A549 (cell line): Measurements from ENCODE around the gene STRADA. TPM values are rescaled to one million over a fixed set of nuclear protein-coding genes. Genes with fewer than 3 reads are reported as not detected.

Experiments
- ATAC-seq, 2 experiments: fragments of 200-7000 bp in 1 of 2; fragments of >200 bp in 1 of 2; cut with Nextera tagmentation in 1 of 2; cut with Tn5 transposase in 1 of 2; 3 replicates each; pipeline versions ENCODE4 v1.8.0 to v1.9.1; 2018 to 2020; ENCODE audit warnings: mild to moderate bottlenecking in 1 of 2, moderate library complexity in 1 of 2
- CTCF ChIA-PET: fragments of 300-600 bp; sonication (Branson Sonifier 250); formaldehyde crosslinking; extraction: SDS; loops from one replicate; lab custom pipeline; 2021; ENCODE audit warnings: antibody characterized with exemption, inconsistent platforms; lab: Yijun Ruan, JAX
- POLR2A ChIA-PET: fragments of 350-600 bp; formaldehyde crosslinking; extraction: SDS; loops from one replicate; lab custom pipeline; 2021; ENCODE audit warnings: antibody characterized with exemption, inconsistent platforms; lab: Yijun Ruan, JAX
- DNase-seq, 2 experiments: peaks; one replicate each; pipeline versions ENCODE4 v3.0.0 to v3.0.0-alpha.2; 2011 to 2016; ENCODE audit warnings: low read depth in 1 of 2, low spot score in 1 of 2
- FAIRE-seq: peaks from 2 replicates; lab custom pipeline; 2011; peaks lifted over from hg19 to GRCh38; lab: Jason Lieb, UNC
- H3K27ac ChIP-seq, 2 experiments: fragments of >200 bp; sonication (Bioruptor Twin); formaldehyde crosslinking; 3 replicates each; pipeline ENCODE4 v1.5.1; 2016 to 2017
- H3K4me1 ChIP-seq: fragments of >200 bp; sonication (Bioruptor Twin); formaldehyde crosslinking; 3 replicates; pipeline ENCODE4 v1.6.1; 2016
- H3K4me2 ChIP-seq: fragments of >200 bp; sonication (Bioruptor Twin); formaldehyde crosslinking; 3 replicates; pipeline ENCODE4 v1.6.1; 2016
- H3K4me3 ChIP-seq: fragments of >200 bp; sonication (Bioruptor Twin); formaldehyde crosslinking; 3 replicates; pipeline ENCODE4 v1.5.1; 2016
- H3K9me3 ChIP-seq: fragments of >200 bp; sonication (Bioruptor Twin); formaldehyde crosslinking; 3 replicates; pipeline ENCODE4 v1.6.1; 2016
- BHLHE40 ChIP-seq: IDR thresholded peaks from 2 replicates; pipeline ENCODE4 v1.6.1; 2012; ENCODE audit warnings: low read depth, low read length, inconsistent platforms
- CBX2 ChIP-seq: fragments of 200-600 bp; sonication (generic); IDR thresholded peaks from 2 replicates; pipeline ENCODE4 v1.6.1; 2016; ENCODE audit warnings: low read depth, mild to moderate bottlenecking, borderline replicate concordance
- CEBPB ChIP-seq, 2 experiments: fragments of >200 bp in 1 of 2; sonication (Bioruptor Twin) in 1 of 2; formaldehyde crosslinking in 1 of 2; IDR thresholded peaks; 2 replicates each; pipeline ENCODE4 v1.6.1; 2012 to 2016
- CHD2 ChIP-seq: fragments of 150-350 bp; IDR thresholded peaks from 2 replicates; pipeline ENCODE4 v1.6.1; 2014; ENCODE audit warnings: low read length; ENCODE audit not compliant: partially characterized antibody
- CHD4 ChIP-seq: fragments of 200-600 bp; sonication (generic); IDR thresholded peaks from 2 replicates; pipeline ENCODE4 v1.6.1; 2016; ENCODE audit warnings: antibody characterized with exemption, mild to moderate bottlenecking, borderline replicate concordance
- EHF ChIP-seq: fragments of 250-450 bp; sonication (Bioruptor Pico); IDR thresholded peaks from 2 replicates; pipeline ENCODE4 v1.5.0; 2020; ENCODE audit warnings: mild to moderate bottlenecking
- FOSB ChIP-seq: fragments of 250-450 bp; sonication (Bioruptor Pico); IDR thresholded peaks from 2 replicates; pipeline ENCODE4 v1.5.0; 2020; ENCODE audit warnings: mild to moderate bottlenecking, moderate library complexity
- GATA3 ChIP-seq: IDR thresholded peaks from 2 replicates; pipeline ENCODE4 v1.6.1; 2012; ENCODE audit warnings: borderline replicate concordance
- HEYL ChIP-seq: fragments of 250-450 bp; sonication (Bioruptor Pico); IDR thresholded peaks from 2 replicates; pipeline ENCODE4 v1.8.0; 2021; ENCODE audit warnings: mild to moderate bottlenecking, moderate library complexity
- HOXB5 ChIP-seq: fragments of 250-450 bp; sonication (Bioruptor Pico); IDR thresholded peaks from 2 replicates; pipeline ENCODE4 v1.5.0; 2020; ENCODE audit warnings: mild to moderate bottlenecking, moderate library complexity
- JUN ChIP-seq, 2 experiments: fragments of >200 bp; sonication (Bioruptor Twin); formaldehyde crosslinking; IDR thresholded peaks; 2 replicates in 1 of 2; 3 replicates in 1 of 2; pipeline ENCODE4 v1.6.1; 2016 to 2017
- KDM1A ChIP-seq: fragments of 200-600 bp; sonication (generic); IDR thresholded peaks from 2 replicates; pipeline ENCODE4 v1.6.1; 2016; ENCODE audit warnings: low read depth, mild to moderate bottlenecking
- NPAS2 ChIP-seq: fragments of 250-450 bp; sonication (Bioruptor Pico); IDR thresholded peaks from 2 replicates; pipeline ENCODE4 v1.8.0; 2022; ENCODE audit warnings: mild to moderate bottlenecking, moderate library complexity, borderline replicate concordance
- RAD21 ChIP-seq, 2 experiments: fragments of >200 bp in 1 of 2; sonication (Bioruptor Twin) in 1 of 2; formaldehyde crosslinking in 1 of 2; IDR thresholded peaks in 1 of 2; conservative IDR thresholded peaks in 1 of 2; 2 replicates in 1 of 2; 3 replicates in 1 of 2; pipeline ENCODE4 v1.6.1; 2012 to 2018; ENCODE audit warnings: inconsistent platforms in 1 of 2
- RARB ChIP-seq: fragments of 250-450 bp; sonication (Bioruptor Pico); IDR thresholded peaks from 2 replicates; pipeline ENCODE4 v1.8.0; 2021; ENCODE audit warnings: mild to moderate bottlenecking, moderate library complexity
- RNF2 ChIP-seq: fragments of 200-600 bp; sonication (generic); IDR thresholded peaks from 2 replicates; pipeline ENCODE4 v1.6.1; 2016; ENCODE audit warnings: low read depth, mild to moderate bottlenecking, antibody characterized with exemption, moderate library complexity, borderline replicate concordance
- SMC3 ChIP-seq: fragments of >200 bp; sonication (Bioruptor Twin); formaldehyde crosslinking; IDR thresholded peaks from 3 replicates; pipeline ENCODE4 v1.6.1; 2018; ENCODE audit warnings: inconsistent platforms
- TP53 ChIP-seq: fragments of 250-450 bp; sonication (Bioruptor Pico); IDR thresholded peaks from 2 replicates; pipeline ENCODE4 v1.5.0; 2021; ENCODE audit warnings: mild to moderate bottlenecking, moderate library complexity
- ZFP36 ChIP-seq: fragments of 450-650 bp; IDR thresholded peaks from 2 replicates; pipeline ENCODE4 v1.6.1; 2014; ENCODE audit warnings: borderline replicate concordance; ENCODE audit not compliant: partially characterized antibody
- ZNF302 ChIP-seq: fragments of 250-450 bp; sonication (Bioruptor Pico); IDR thresholded peaks from 2 replicates; pipeline ENCODE4 v1.9.0; 2021; ENCODE audit warnings: inconsistent platforms, mild to moderate bottlenecking, moderate library complexity
- ZSCAN20 ChIP-seq: fragments of 250-450 bp; sonication (Bioruptor Pico); IDR thresholded peaks from 2 replicates; pipeline ENCODE4 v1.8.0; 2022; ENCODE audit warnings: mild to moderate bottlenecking, moderate library complexity
- WGBS: methylation state at CpG from one replicate; pipeline ENCODE4 v1.1.6; 2017; ENCODE audit errors: missing lambda C conversion rate; 5-methylcytosine and 5-hydroxymethylcytosine counted together
- polyA minus RNA-seq: library from RNA; depleted of rRNA, polyadenylated mRNA; stranded (reverse); fragments of >200 nt; gene quantifications from 2 replicates; pipeline ENCODE4 v1.2.3, GENCODE V29; 2011; rRNA and poly(A)+ RNA removed
- polyA plus RNA-seq, 4 experiments: library from polyadenylated mRNA; depleted of rRNA in 3 of 4; stranded (reverse); fragments of >200 nt; fragmentation: RNase III in 1 of 4; extraction: RNeasy Plus Mini Kit Qiagen cat#74134 plus additional on column Dnase treatment in 1 of 4; gene quantifications; 2 replicates in 3 of 4; 3 replicates in 1 of 4; pipeline ENCODE4 v1.2.3, GENCODE V29; 2011 to 2017
- TF ChIP-seq, protein P1 (sequence below): fragments of 450-650 bp; IDR thresholded peaks from 2 replicates; pipeline ENCODE4 v1.6.1; 2014; ENCODE audit warnings: antibody characterized with exemption
- TF ChIP-seq, protein P2 (sequence below): fragments of 200-600 bp; sonication (generic); IDR thresholded peaks from 2 replicates; pipeline ENCODE4 v1.6.1; 2016; ENCODE audit warnings: antibody characterized with exemption, mild to moderate bottlenecking, moderate library complexity
- TF ChIP-seq, protein P3 (sequence below): fragments of 250-450 bp; sonication (Bioruptor Pico); IDR thresholded peaks from 2 replicates; pipeline ENCODE4 v1.5.0; 2021; ENCODE audit warnings: mild to moderate bottlenecking, moderate library complexity, borderline replicate concordance
- TF ChIP-seq, protein P4 (sequence below): IDR thresholded peaks from 2 replicates; pipeline ENCODE4 v1.6.1; 2012
- TF ChIP-seq, protein P5 (sequence below): IDR thresholded peaks from 2 replicates; pipeline ENCODE4 v1.6.1; 2012
- TF ChIP-seq, protein P6 (sequence below): fragments of >200 bp; sonication (Bioruptor Twin); formaldehyde crosslinking; IDR thresholded peaks from 3 replicates; pipeline ENCODE4 v1.5.1; 2016

STRADA gene, protein sequence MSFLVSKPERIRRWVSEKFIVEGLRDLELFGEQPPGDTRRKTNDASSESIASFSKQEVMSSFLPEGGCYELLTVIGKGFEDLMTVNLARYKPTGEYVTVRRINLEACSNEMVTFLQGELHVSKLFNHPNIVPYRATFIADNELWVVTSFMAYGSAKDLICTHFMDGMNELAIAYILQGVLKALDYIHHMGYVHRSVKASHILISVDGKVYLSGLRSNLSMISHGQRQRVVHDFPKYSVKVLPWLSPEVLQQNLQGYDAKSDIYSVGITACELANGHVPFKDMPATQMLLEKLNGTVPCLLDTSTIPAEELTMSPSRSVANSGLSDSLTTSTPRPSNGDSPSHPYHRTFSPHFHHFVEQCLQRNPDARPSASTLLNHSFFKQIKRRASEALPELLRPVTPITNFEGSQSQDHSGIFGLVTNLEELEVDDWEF
- polyA plus RNA-seq (2011; rRNA removed) (33.0 and 42.7 TPM in 2 replicates), polyA plus RNA-seq (2017; fragmentation: RNase III; extraction: RNeasy Plus Mini Kit Qiagen cat#74134 plus additional on column Dnase treatment) (26.3 to 30.3 TPM (median 27.5 TPM) in 3 replicates), polyA minus RNA-seq (29.6 and 31.0 TPM in 2 replicates)
- 29.2 and 33.2 TPM in 2 replicates for polyA plus RNA-seq (2012; cell fraction: cytosol; rRNA removed)
- polyA plus RNA-seq (2012; cell fraction: nucleus; rRNA removed): 97.4 and 98.8 TPM in 2 replicates

DNA sequence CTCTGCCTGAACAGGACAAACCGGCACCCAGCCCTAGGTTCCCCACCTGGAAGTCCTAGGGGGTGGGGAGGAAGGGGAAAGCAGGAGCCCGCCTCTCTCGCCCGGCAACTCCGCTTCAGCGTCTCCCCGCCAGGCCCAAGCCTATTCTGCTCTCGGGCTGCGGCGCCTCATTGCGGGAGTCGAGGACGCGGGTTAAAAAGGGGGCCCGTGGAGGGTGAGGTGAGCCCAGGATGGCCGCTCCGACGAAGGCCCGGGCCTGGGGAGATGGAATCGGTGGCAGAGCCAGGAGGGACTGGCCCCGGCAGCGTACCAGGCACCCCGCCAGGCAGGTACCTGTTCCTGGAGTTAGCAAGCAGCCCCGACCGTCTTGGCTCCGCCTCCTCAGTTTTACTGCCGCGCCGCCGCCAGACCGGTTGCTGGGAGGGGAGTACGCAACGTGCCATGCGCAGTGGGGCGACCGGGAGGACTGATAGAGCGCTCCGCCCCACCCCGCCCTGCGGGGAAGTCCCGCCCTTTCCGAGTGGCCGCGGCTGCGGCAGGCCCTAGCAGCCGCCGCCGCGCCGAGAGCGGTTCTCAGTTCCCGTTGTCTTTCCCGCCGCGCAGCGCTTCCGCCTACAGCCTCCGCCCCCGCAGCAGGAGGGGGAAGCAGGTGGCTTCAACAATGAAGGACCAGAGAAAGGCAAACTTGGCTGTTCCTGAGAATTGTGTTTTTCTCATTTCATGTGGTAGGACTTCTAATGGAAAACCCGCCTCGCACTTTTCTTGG, at the start of gene STRADA:
Gene STRADA, minus strand, starts transcription at position 392 of the 766 bp plus-strand sequence. CDS start 13,430 bp downstream, outside the sequence.
- H3K27ac ChIP-seq: peak within 1 kb of the TSS; percentile 92 to 95
- H3K4me1 ChIP-seq: peaks cover 14% of the 10 kb centered on the region
- under 1% methylated on average over 21 of the region's 61 CpGs for WGBS
- CTCF ChIA-PET: interaction anchor here (1.0 to 1.4 kb wide), 3 partner anchors 9 to 45 kb away, joined by 3 to 5 read pairs (median 4); no protein-coding TSS in a partner anchor
- POLR2A ChIA-PET: interaction anchor here (0.5 to 1.6 kb wide), 8 partner anchors 9 to 119 kb away, joined by 3 to 35 read pairs (median 4); partner anchors contain the start of genes CCDC47, DDX42 and MAP3K3
- peak within 1 kb of the TSS; percentile 94 for H3K4me2 ChIP-seq
- FAIRE-seq (no peak), DNase-seq (peak; percentile 95 to 99), ATAC-seq (peak; percentile 92 to 96)
- H3K9me3 ChIP-seq: no peaks in the 10 kb centered on the region
- peak within 1 kb of the TSS; percentile 78 for H3K4me3 ChIP-seq
- TF ChIP-seq ZFP36 (no peak), SMC3 (no peak), EHF (peak; percentile 65; the same call in 1 of the 2 replicates), HEYL (CRISPR knock-in tag) (no peak), NPAS2 (CRISPR knock-in tag) (no peak), TP53 (peak; percentile 60; the same call in 1 of the 2 replicates), CHD4 (no peak), RAD21 (conservative IDR thresholded peaks at IDR 0.05 in 1 of 2, IDR thresholded peaks at IDR 0.05 in 1 of 2) (no peak; a peak in 1 of 5 replicates), CHD2 (no peak), FOSB (CRISPR knock-in tag) (no peak; the same call in 1 of the 2 replicates), JUN (IDR thresholded peaks at IDR 0.05) (peak; percentile 73 to 88), ZSCAN20 (CRISPR knock-in tag) (no peak), ZNF302 (CRISPR knock-in tag) (no peak), CEBPB (IDR thresholded peaks at IDR 0.05) (no peak), GATA3 (0 out of 2 replicates have a peak, but pooled peaks have one; percentile 17), RARB (CRISPR knock-in tag) (no peak; the same call in 1 of the 2 replicates), CBX2 (no peak), RNF2 (no peak), KDM1A (no peak), HOXB5 (CRISPR knock-in tag) (no peak), BHLHE40 (no peak)
- TF ChIP-seq, protein P1, sequence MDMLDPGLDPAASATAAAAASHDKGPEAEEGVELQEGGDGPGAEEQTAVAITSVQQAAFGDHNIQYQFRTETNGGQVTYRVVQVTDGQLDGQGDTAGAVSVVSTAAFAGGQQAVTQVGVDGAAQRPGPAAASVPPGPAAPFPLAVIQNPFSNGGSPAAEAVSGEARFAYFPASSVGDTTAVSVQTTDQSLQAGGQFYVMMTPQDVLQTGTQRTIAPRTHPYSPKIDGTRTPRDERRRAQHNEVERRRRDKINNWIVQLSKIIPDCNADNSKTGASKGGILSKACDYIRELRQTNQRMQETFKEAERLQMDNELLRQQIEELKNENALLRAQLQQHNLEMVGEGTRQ: no peak
- TF ChIP-seq, protein P2, sequence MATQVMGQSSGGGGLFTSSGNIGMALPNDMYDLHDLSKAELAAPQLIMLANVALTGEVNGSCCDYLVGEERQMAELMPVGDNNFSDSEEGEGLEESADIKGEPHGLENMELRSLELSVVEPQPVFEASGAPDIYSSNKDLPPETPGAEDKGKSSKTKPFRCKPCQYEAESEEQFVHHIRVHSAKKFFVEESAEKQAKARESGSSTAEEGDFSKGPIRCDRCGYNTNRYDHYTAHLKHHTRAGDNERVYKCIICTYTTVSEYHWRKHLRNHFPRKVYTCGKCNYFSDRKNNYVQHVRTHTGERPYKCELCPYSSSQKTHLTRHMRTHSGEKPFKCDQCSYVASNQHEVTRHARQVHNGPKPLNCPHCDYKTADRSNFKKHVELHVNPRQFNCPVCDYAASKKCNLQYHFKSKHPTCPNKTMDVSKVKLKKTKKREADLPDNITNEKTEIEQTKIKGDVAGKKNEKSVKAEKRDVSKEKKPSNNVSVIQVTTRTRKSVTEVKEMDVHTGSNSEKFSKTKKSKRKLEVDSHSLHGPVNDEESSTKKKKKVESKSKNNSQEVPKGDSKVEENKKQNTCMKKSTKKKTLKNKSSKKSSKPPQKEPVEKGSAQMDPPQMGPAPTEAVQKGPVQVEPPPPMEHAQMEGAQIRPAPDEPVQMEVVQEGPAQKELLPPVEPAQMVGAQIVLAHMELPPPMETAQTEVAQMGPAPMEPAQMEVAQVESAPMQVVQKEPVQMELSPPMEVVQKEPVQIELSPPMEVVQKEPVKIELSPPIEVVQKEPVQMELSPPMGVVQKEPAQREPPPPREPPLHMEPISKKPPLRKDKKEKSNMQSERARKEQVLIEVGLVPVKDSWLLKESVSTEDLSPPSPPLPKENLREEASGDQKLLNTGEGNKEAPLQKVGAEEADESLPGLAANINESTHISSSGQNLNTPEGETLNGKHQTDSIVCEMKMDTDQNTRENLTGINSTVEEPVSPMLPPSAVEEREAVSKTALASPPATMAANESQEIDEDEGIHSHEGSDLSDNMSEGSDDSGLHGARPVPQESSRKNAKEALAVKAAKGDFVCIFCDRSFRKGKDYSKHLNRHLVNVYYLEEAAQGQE: no peak
- TF ChIP-seq, protein P3, sequence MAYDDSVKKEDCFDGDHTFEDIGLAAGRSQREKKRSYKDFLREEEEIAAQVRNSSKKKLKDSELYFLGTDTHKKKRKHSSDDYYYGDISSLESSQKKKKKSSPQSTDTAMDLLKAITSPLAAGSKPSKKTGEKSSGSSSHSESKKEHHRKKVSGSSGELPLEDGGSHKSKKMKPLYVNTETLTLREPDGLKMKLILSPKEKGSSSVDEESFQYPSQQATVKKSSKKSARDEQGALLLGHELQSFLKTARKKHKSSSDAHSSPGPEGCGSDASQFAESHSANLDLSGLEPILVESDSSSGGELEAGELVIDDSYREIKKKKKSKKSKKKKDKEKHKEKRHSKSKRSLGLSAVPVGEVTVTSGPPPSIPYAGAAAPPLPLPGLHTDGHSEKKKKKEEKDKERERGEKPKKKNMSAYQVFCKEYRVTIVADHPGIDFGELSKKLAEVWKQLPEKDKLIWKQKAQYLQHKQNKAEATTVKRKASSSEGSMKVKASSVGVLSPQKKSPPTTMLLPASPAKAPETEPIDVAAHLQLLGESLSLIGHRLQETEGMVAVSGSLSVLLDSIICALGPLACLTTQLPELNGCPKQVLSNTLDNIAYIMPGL (CRISPR knock-in tag): no peak
- TF ChIP-seq, protein P4, sequence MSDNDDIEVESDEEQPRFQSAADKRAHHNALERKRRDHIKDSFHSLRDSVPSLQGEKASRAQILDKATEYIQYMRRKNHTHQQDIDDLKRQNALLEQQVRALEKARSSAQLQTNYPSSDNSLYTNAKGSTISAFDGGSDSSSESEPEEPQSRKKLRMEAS: peak; percentile 88
- TF ChIP-seq, protein P5, sequence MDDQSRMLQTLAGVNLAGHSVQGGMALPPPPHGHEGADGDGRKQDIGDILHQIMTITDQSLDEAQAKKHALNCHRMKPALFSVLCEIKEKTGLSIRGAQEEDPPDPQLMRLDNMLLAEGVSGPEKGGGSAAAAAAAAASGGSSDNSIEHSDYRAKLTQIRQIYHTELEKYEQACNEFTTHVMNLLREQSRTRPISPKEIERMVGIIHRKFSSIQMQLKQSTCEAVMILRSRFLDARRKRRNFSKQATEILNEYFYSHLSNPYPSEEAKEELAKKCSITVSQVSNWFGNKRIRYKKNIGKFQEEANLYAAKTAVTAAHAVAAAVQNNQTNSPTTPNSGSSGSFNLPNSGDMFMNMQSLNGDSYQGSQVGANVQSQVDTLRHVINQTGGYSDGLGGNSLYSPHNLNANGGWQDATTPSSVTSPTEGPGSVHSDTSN: peak; percentile 32
- TF ChIP-seq, protein P6, sequence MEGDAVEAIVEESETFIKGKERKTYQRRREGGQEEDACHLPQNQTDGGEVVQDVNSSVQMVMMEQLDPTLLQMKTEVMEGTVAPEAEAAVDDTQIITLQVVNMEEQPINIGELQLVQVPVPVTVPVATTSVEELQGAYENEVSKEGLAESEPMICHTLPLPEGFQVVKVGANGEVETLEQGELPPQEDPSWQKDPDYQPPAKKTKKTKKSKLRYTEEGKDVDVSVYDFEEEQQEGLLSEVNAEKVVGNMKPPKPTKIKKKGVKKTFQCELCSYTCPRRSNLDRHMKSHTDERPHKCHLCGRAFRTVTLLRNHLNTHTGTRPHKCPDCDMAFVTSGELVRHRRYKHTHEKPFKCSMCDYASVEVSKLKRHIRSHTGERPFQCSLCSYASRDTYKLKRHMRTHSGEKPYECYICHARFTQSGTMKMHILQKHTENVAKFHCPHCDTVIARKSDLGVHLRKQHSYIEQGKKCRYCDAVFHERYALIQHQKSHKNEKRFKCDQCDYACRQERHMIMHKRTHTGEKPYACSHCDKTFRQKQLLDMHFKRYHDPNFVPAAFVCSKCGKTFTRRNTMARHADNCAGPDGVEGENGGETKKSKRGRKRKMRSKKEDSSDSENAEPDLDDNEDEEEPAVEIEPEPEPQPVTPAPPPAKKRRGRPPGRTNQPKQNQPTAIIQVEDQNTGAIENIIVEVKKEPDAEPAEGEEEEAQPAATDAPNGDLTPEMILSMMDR: no peak
